Stimulated activated CD4-positive, alpha-beta T cell treated with anti-CD3 and anti-CD28 coated beads, Interleukin-1b, Interleukin-23, amount 100 ng/mL, for 1 hour (primary cell): ENCODE results near the gene BCAS3.

Experiments
- DNase-seq, 2 donors: peaks; one replicate each; pipeline ENCODE4 v3.0.0-alpha.2; 2020; ENCODE audit warnings: low read depth in 2 of 2

BCAS3 gene

DNA sequence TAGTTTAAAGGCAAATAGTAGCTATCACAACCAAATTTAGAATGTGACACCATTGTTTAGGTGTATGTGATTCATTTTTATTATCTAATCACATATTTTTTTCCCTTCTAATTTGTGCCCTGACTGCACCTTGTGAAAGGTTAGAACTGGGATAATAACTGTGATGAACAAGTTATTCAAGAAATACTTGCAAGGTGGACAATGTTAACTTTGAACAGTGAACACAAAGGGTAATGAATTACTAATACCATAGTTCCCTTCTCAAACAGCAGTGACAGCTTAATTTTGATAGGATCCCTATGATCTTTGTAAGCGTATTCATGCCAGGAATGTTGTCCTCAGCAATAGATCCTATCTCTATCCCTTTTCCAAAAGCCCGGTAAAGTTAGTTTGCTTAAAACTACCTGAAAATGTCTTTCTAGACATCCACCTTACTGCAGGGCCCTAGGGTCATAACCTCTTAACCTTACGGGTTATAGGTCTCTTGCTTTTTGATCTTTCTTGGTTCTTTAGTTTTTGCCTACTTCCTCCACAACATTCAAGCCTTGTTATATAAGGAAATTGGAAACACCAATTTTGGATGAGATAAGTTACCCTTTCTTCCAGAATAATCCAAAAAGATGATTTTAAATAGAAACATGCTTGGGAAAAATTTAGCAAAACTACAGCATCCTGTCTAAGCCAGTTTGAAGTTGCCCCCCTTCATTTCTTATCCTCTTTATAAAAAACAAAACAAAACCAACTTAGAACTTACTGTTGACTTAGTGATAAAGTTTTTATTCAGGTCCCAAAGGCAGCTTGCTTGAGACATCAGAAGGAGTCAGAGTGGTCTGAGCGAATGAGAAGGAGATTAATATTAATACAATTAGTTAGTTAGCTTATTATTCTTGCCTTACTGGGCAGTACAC lies 522.0 kb downstream of the BCAS3 start:
- DNase-seq = no peak

DNA sequence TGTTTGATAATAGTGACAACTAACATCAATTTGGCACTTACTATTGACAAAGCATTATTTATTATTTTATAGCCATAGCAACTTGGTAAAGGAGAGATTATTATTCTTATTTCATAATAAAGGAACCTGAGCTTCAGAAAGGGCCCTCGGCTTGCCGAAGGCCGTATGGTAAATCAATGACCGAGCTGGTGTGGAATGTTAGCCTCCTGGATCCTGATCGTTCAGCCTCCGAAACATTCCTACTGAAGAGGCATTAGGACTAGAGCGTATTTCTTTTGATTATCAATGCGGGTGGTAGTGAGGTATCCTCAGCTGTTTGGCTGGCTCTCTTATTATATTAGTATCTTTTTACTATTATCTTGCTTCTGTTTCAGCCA lies 522.7 kb downstream of the BCAS3 start:
- no peak for DNase-seq

- DNase-seq = no peak
These were observed 523.6 kb downstream of the BCAS3 start for GRCh38 chr17:61201211-61201610.

DNA sequence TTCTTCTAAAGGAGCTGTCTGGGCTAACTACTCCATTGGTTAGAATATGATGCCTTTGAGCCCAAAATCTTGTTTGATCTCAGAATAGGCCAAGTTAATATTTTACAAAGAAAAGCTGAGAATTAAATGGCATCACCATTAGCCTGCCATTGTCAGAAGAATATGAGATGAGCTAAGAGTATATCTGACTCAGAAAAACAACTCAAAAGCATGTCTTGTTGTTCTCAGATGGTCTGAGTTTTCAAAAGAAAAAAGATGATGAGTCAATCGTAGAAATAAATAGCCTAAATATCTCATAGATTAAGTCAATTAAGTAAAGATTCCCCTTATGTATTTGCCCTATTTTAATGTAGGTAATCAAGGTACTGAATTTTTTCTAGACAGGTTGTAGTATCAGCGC lies 524.9 kb downstream of the BCAS3 start:
- no peak for DNase-seq

DNA sequence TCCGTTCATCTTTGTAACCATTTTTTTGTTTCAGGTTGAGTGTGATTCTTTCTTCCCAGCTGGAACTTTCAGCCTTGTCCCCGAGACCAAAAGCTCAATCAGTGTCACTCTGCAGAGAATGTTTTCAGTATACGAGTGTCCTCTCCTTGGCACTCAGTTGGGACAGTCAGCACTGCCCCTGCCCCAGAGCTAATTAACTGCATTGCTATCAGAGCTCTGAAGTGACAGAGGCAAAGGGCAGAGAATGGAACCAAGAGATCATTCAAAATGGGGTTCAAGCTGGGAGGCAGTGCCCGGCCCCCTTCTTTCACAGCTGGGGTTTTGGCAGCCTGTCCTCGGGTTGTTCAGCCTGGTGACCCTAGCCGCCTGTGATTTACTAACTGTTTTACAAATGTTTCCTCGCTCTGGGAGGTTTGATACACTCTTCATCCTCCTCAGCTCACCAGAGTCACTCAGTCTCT lies 526.0 kb downstream of the BCAS3 start:
- no peak for DNase-seq

GRCh38 chr17:61204456-61204855 lies 526.8 kb downstream of the BCAS3 start:
- no peak for DNase-seq

- no peak for DNase-seq
These were observed 527.8 kb downstream of the BCAS3 start for GRCh38 chr17:61205401-61205800.

- no peak for DNase-seq
These were observed 528.3 kb downstream of the BCAS3 start for GRCh38 chr17:61205931-61206330.

DNA sequence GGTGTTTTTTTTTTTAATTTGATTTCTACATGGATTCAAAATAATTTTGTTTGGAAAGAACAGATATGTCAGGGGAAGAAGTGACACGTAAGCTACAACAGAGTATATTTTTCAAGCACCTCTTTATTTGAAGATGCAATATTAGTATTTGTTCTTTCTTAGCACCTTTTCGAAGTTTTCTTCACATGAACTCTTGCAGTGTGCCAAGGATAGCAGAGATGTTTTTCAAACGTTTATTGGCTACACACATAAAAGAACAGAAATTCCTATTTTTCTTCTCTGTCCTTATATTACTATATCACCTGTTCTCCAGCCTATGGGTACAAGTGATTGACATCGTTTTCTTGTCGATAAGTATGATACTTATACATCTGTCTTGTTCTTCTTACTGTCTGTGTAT lies 529.3 kb downstream of the BCAS3 start:
- no peak for DNase-seq

- no peak for DNase-seq
These were observed 530.9 kb downstream of the BCAS3 start for GRCh38 chr17:61208301-61209105.

- DNase-seq = no peak
These were observed 531.4 kb downstream of the BCAS3 start for GRCh38 chr17:61209106-61209439.

DNA sequence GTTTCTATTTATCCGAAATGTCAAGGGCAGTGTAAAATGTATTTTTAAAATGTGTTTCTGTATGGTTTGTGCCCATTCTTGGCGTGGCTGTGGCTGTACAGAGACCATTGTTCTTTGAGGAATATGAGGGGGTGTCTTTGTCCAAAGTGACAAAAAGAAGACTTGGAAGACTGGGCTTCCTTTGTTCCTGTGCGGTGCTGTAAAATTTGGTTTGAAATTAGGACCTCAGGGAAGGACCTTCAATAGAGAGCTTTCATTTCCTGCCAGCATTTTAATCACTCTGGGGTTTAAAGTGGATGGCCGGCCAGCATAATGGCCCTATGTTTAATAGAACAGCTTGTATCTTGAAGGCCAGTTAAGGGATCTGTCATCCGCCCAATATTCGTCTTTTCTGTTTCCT lies 531.9 kb downstream of the BCAS3 start:
- no peak for DNase-seq

- no peak for DNase-seq
These were observed 533.6 kb downstream of the BCAS3 start for GRCh38 chr17:61211236-61211635.

GRCh38 chr17:61212655-61213054 lies 535.0 kb downstream of the BCAS3 start:
- DNase-seq = no peak

DNA sequence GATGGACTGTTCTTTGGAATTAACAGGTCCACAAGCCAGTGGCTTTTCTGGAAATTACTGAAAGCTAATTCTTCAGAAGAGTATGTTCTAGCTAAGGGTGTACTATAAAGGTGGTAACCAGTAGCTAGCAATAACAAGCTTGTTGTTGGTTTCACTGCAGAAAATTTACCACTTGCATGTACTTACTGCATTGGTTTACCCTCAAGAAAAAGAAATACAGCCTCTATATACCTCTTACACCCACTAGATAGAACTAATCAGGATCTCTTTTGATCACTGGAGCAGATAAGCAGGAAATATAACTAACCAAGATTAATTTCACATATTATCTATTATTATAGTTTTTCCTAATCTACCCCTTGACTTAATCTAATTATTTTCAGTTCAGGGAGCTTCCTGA lies 537.1 kb downstream of the BCAS3 start:
- no peak for DNase-seq

DNA sequence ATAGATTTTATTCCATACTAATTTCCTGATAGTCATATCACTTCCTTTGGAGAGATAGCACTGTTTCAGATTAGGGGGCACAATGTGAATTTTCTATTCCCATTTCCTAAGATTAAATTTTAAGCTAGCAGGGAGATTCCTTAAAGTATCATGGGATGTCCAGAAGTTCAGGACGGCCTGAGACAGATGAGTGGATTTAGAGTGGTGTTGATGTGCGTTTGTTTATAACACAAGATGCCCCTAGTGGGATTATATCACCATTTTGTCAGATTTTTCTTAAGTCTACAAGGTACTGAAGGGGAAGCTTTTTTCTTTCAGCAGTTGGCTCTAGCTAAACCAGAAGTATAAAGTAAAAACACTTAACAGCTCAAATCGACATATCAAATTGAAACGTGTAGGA lies 538.4 kb downstream of the BCAS3 start:
- DNase-seq = no peak

GRCh38 chr17:61217878-61218437 lies 540.3 kb downstream of the BCAS3 start:
- no peak for DNase-seq

DNA sequence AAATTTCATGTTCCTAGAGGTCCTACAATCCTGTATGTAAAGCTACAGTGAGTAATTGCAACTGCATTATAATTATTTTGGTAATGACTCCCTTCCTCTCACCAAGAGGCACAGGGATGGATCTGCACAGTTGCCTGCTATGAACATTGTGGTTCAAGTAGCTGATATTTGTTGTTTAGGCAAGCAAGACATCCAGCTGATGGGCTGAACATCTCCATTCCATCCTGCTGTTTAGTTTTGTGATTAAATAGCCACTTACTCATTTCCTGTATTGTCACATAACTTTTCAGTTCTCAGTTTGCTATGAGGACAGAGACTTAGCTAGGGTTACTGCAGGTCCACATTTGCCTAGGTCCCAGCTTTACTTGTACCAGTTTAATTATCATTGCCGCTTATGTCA lies 540.8 kb downstream of the BCAS3 start:
- no peak for DNase-seq

DNA sequence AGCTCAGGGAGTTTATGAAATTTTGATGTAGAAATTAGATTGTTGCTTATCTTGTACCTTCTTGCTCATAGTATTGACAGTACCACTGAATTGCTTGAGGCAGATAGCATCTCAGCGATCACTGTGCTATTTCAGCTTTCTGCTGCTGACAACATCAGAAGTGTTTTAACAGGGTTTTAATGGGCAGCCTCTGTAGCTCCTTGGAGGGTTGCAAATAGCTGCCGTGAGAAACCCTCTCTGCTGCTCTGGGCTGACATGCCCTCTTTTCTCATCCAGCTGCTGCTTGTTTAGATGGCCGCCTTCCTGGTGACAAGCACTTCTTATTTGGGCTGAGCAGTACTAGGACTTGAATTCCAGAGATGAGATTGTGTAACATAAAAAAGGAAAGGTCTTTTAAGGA lies 541.8 kb downstream of the BCAS3 start:
- DNase-seq = no peak

- no peak for DNase-seq
These were observed 543.5 kb downstream of the BCAS3 start for GRCh38 chr17:61221181-61221580.

DNA sequence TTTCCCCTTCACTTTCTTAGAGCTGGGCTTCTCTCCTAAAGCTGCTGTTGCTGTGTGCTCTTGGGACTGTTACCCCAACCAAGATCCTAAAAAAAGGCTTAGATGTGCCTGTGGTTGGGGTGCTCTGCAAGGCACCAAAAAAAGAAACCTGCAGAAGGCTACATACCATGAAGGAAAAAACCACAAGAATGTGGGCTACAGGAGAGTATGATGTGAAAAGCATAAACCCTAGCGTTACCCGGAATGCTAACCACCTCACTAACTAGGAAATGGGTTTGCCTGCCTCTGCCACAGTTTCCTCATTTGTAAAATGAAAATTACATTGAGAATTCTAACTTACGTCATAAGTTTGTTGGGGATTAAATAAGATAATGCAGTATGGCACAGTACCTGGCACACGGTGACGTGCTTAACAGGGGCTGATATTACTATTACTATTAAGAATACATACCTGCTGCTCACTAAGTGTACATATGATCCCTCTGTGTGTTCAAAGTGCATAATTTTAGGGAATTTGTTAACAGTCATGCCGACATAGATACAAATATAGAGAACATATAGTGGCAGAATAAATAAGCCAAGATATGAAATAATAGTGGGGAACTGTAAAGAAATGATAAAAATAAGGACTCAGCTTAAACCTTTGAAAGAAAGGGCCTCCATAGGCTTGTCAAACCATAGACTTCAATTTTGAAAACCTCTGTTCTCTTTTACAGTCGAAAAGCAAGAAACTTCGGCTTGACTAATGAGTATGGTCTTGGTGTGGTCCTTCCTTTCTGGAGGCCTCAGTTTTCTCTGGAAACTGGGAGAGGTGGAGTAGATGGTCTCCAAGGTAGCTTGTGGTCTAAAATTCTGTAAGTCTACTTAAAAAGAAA lies 544.2 kb downstream of the BCAS3 start:
- no peak for DNase-seq

DNA sequence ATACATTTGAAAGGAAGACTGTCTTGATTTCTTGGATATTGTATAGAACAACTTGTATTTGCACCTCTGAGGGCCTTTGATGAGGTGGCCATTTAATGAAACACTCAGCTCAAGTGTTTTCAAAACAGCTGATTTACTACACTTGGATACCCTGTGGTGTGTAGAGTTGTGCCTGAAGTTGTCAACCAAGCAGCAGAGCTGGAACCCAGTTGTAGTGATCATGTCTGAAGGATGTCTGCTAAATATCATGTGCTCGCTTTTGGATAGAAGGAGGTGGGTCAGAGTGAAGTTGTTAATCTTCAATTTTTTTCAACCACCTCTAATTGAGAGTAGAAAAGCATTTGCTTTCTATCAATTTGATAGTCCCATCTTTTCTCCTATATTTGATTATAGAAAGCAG lies 546.1 kb downstream of the BCAS3 start:
- DNase-seq = no peak
